Activated T-helper 1 cell treated with anti-CD3 and anti-CD28 coated beads, Interleukin-12 subunit alpha, Interleukin-12 subunit beta, Interleukin-2, Interleukin-4 antibody, amounts not matched to agents 30 ng/mL and 10 ng/mL and 1 ng/mL, durations not matched to agents 14 hours and 24 hours and 36 hours (primary cell): ENCODE measurements around the gene AOX1. TPM values are rescaled to one million over a fixed set of nuclear protein-coding genes. Genes with fewer than 3 reads are reported as not detected.
"Not testable (repeated sequence)": the region's sequence is repeated elsewhere in the genome, so short reads cannot be mapped to it uniquely, and the experiment has no call there.

Source experiments
- DNase-seq: peaks from one replicate; pipeline ENCODE4 v3.0.0; 2021; ENCODE audit warnings: low spot score
- H3K27ac Mint-ChIP-seq: one replicate; pipeline ENCODE4 v1.8.0; 2021; ENCODE audit warnings: mild to moderate bottlenecking, mixed read lengths
- H3K27me3 Mint-ChIP-seq: one replicate; pipeline ENCODE4 v1.8.0; 2022; ENCODE audit warnings: mild to moderate bottlenecking, moderate library complexity, mixed read lengths; ENCODE audit not compliant: insufficient read depth
- H3K36me3 Mint-ChIP-seq: one replicate; pipeline ENCODE4 v1.8.0; 2021; ENCODE audit warnings: low read depth, mixed read lengths
- H3K4me1 Mint-ChIP-seq: one replicate; pipeline ENCODE4 v1.8.0; 2021; ENCODE audit warnings: low read depth, mixed read lengths
- H3K4me3 Mint-ChIP-seq: one replicate; pipeline ENCODE4 v1.8.0; 2021; ENCODE audit warnings: mild to moderate bottlenecking, moderate library complexity, mixed read lengths
- H3K9me3 Mint-ChIP-seq: one replicate; pipeline ENCODE4 v1.8.0; 2021; ENCODE audit warnings: mixed read lengths
- intact Hi-C: fragments of 100-400 bp; cut with micrococcal nuclease; formaldehyde crosslinking; loops from one replicate; pipeline ENCODE4 v1.15.1; 2024
- total RNA-seq: library from RNA; stranded (reverse); gene quantifications from 2 replicates; pipeline ENCODE4 v1.2.3, GENCODE V29; 2022

The AOX1 gene
- 0.05 TPM in 1 of 2 replicates, not detected in the other for total RNA-seq

GRCh38 chr2:200585730-200586643 is at the start of gene AOX1:
AOX1 (plus strand) TSS chr2:200586014; CDS start chr2:200586109, 95 bp downstream.
- Mint-ChIP-seq H3K36me3 (peaks cover 11% of the 10 kb centered on the region), H3K9me3 (no peaks in the 10 kb centered on the region), H3K4me1 (peaks cover 15% of the 10 kb centered on the region), H3K27me3 (peaks cover 3% of the 10 kb centered on the region), H3K27ac (no peak within 1 kb of the TSS), H3K4me3 (peak within 1 kb of the TSS; percentile 76)
- intact Hi-C loops = no loop called here
- no peak for DNase-seq

GRCh38 chr2:200538139-200538538 is 47.7 kb upstream of the AOX1 start:
- Mint-ChIP-seq H3K27me3 (no peaks in the 10 kb centered on the region), H3K36me3 (peaks cover 42% of the 10 kb centered on the region), H3K4me3 (no peak overlapping the region), H3K27ac (no peak overlapping the region), H3K9me3 (peaks cover 21% of the 10 kb centered on the region), H3K4me1 (no peaks in the 10 kb centered on the region)
- DNase-seq = no peak
- intact Hi-C loops = no loop called here

- Mint-ChIP-seq H3K27me3 (no peaks in the 10 kb centered on the region), H3K4me1 (no peaks in the 10 kb centered on the region), H3K36me3 (peaks cover 60% of the 10 kb centered on the region), H3K27ac (no peak overlapping the region), H3K9me3 (peaks cover 21% of the 10 kb centered on the region), H3K4me3 (no peak overlapping the region)
- DNase-seq = no peak
- intact Hi-C loops = no loop called here
These were observed 45.0 kb upstream of the AOX1 start for GRCh38 chr2:200540793-200541192.

- H3K9me3 Mint-ChIP-seq, H3K27ac Mint-ChIP-seq, DNase-seq, H3K27me3 Mint-ChIP-seq, intact Hi-C loops, H3K4me3 Mint-ChIP-seq, H3K4me1 Mint-ChIP-seq: not testable (repeated sequence)
- peaks cover 31% of the 10 kb centered on the region for H3K36me3 Mint-ChIP-seq
These were observed 19.2 kb upstream of the AOX1 start for GRCh38 chr2:200566596-200566995.

- H3K4me3 Mint-ChIP-seq = no peak overlapping the region
- intact Hi-C loops = no loop called here
- H3K4me1 Mint-ChIP-seq = peaks cover 6% of the 10 kb centered on the region
- peaks cover 32% of the 10 kb centered on the region for H3K36me3 Mint-ChIP-seq
- H3K9me3 Mint-ChIP-seq = no peaks in the 10 kb centered on the region
- no peak for DNase-seq
- no peak overlapping the region for H3K27ac Mint-ChIP-seq
- no peaks in the 10 kb centered on the region for H3K27me3 Mint-ChIP-seq
These were observed 17.9 kb upstream of the AOX1 start for GRCh38 chr2:200567932-200568331.

GRCh38 chr2:200575957-200576356 is 9.9 kb upstream of the AOX1 start:
- peaks cover 18% of the 10 kb centered on the region for H3K4me1 Mint-ChIP-seq
- intact Hi-C loops = loop anchor here (1.0 to 5.0 kb wide), 5 partner anchors 49 to 601 kb away; partner anchors contain the start of genes CLK1 and SGO2
- H3K27ac Mint-ChIP-seq = peak overlapping the region; percentile 13
- no peaks in the 10 kb centered on the region for H3K27me3 Mint-ChIP-seq
- H3K9me3 Mint-ChIP-seq = no peaks in the 10 kb centered on the region
- H3K36me3 Mint-ChIP-seq = peaks cover 30% of the 10 kb centered on the region
- no peak overlapping the region for H3K4me3 Mint-ChIP-seq
- DNase-seq = no peak

GRCh38 chr2:200577027-200577426 is 8.8 kb upstream of the AOX1 start:
- Mint-ChIP-seq H3K36me3 (peaks cover 24% of the 10 kb centered on the region), H3K4me3 (no peak overlapping the region), H3K9me3 (no peaks in the 10 kb centered on the region), H3K4me1 (peaks cover 18% of the 10 kb centered on the region), H3K27me3 (no peaks in the 10 kb centered on the region), H3K27ac (no peak overlapping the region)
- intact Hi-C loops = loop anchor here (5.0 kb wide), 3 partner anchors 50 to 600 kb away; partner anchors contain the start of genes CLK1 and SGO2
- no peak for DNase-seq

- no peak for DNase-seq
- peaks cover 18% of the 10 kb centered on the region for H3K4me1 Mint-ChIP-seq
- no peaks in the 10 kb centered on the region for H3K27me3 Mint-ChIP-seq
- H3K4me3 Mint-ChIP-seq = no peak overlapping the region
- H3K36me3 Mint-ChIP-seq = peaks cover 22% of the 10 kb centered on the region
- H3K9me3 Mint-ChIP-seq = no peaks in the 10 kb centered on the region
- intact Hi-C loops = loop anchor here (1.0 to 5.0 kb wide), 5 partner anchors 51 to 599 kb away; partner anchors contain the start of genes BZW1, CLK1 and SGO2
- H3K27ac Mint-ChIP-seq = no peak overlapping the region
These were observed 7.0 kb upstream of the AOX1 start for GRCh38 chr2:200578778-200579177.

- intact Hi-C loops = no loop called here
- no peak for DNase-seq
- Mint-ChIP-seq H3K4me3 (peak overlapping the region; percentile 9), H3K4me1 (peaks cover 15% of the 10 kb centered on the region), H3K27me3 (peaks cover 3% of the 10 kb centered on the region), H3K36me3 (peaks cover 14% of the 10 kb centered on the region), H3K27ac (no peak overlapping the region), H3K9me3 (no peaks in the 10 kb centered on the region)
These were observed 1.2 kb upstream of the AOX1 start for GRCh38 chr2:200584639-200585038.

- intact Hi-C loops = no loop called here
- Mint-ChIP-seq H3K9me3 (no peaks in the 10 kb centered on the region), H3K4me1 (peaks cover 15% of the 10 kb centered on the region), H3K27me3 (peaks cover 3% of the 10 kb centered on the region), H3K27ac (no peak overlapping the region), H3K36me3 (peaks cover 13% of the 10 kb centered on the region), H3K4me3 (peak overlapping the region; percentile 76)
- DNase-seq = no peak
These were observed 479 bp upstream of the AOX1 start for GRCh38 chr2:200585340-200585729.

GRCh38 chr2:200586644-200586975 is 796 bp downstream of the AOX1 start:
- intact Hi-C loops = no loop called here
- no peak for DNase-seq
- Mint-ChIP-seq H3K4me3 (peak overlapping the region; percentile 76), H3K27me3 (peaks cover 5% of the 10 kb centered on the region), H3K9me3 (no peaks in the 10 kb centered on the region), H3K4me1 (peaks cover 15% of the 10 kb centered on the region), H3K36me3 (peaks cover 11% of the 10 kb centered on the region), H3K27ac (no peak overlapping the region)

- H3K36me3 Mint-ChIP-seq = peaks cover 11% of the 10 kb centered on the region
- H3K4me3 Mint-ChIP-seq = no peak overlapping the region
- no peaks in the 10 kb centered on the region for H3K9me3 Mint-ChIP-seq
- intact Hi-C loops = no loop called here
- H3K27ac Mint-ChIP-seq = no peak overlapping the region
- H3K27me3 Mint-ChIP-seq = peaks cover 10% of the 10 kb centered on the region
- no peak for DNase-seq
- H3K4me1 Mint-ChIP-seq = peaks cover 15% of the 10 kb centered on the region
These were observed 1.3 kb downstream of the AOX1 start for GRCh38 chr2:200587007-200587616.

GRCh38 chr2:200588076-200588678 is 2.4 kb downstream of the AOX1 start:
- intact Hi-C loops = no loop called here
- H3K4me1 Mint-ChIP-seq = peaks cover 15% of the 10 kb centered on the region

More at GRCh38 chr2:200588076-200588678, 2.4 kb downstream of the AOX1 start:
- Mint-ChIP-seq H3K27ac (no peak overlapping the region), H3K27me3 (peaks cover 10% of the 10 kb centered on the region), H3K36me3 (peaks cover 11% of the 10 kb centered on the region), H3K9me3 (no peaks in the 10 kb centered on the region), H3K4me3 (no peak overlapping the region)
- no peak for DNase-seq
